Breast epithelium (tissue), 3 donors: Measurements from ENCODE around the gene HTR6.

Experiments used
- POLR2AphosphoS5 ChIP-seq, 3 donors: sonication (generic); formaldehyde crosslinking; IDR thresholded peaks; one replicate each; pipeline ENCODE4 v1.6.1; 2017; ENCODE audit warnings: antibody characterized with exemption in 3 of 3
- TF ChIP-seq, protein P1 (sequence below), 3 donors: fragments of 450-650 bp; IDR thresholded peaks; one replicate each; pipeline ENCODE4 v1.5.1; 2016 to 2017; ENCODE audit warnings: antibody characterized with exemption in 3 of 3, mild to moderate bottlenecking in 3 of 3, moderate library complexity in 3 of 3

DNA sequence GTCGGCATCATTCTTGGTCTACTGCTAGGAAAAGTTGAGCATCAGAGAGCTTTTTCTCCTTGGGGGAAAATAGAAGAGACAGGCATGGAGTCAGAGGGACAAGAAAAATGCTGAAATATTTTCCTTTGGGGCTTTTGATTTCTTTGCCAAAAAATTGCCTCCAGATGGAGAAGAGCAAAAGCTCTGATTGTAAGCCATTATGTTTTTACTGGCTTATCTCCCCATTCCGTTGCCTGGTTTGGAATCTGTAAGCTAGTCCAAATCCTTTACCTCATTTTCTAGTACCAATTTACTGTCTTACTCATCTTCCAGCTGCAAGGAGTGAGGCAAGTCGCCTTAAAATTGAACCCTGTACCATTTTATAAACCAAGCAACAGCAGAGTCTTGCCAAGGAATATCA, 43.9 kb upstream of the HTR6 start:
- TF ChIP-seq, protein P1, sequence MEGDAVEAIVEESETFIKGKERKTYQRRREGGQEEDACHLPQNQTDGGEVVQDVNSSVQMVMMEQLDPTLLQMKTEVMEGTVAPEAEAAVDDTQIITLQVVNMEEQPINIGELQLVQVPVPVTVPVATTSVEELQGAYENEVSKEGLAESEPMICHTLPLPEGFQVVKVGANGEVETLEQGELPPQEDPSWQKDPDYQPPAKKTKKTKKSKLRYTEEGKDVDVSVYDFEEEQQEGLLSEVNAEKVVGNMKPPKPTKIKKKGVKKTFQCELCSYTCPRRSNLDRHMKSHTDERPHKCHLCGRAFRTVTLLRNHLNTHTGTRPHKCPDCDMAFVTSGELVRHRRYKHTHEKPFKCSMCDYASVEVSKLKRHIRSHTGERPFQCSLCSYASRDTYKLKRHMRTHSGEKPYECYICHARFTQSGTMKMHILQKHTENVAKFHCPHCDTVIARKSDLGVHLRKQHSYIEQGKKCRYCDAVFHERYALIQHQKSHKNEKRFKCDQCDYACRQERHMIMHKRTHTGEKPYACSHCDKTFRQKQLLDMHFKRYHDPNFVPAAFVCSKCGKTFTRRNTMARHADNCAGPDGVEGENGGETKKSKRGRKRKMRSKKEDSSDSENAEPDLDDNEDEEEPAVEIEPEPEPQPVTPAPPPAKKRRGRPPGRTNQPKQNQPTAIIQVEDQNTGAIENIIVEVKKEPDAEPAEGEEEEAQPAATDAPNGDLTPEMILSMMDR (IDR thresholded peaks at IDR 0.05), result no peak
- no peak for TF ChIP-seq POLR2AphosphoS5 (IDR thresholded peaks at IDR 0.05)
